WTC11 (cell line): ENCODE measurements around the gene IBA57. TPM values are rescaled to one million over a fixed set of nuclear protein-coding genes. Genes with fewer than 3 reads are reported as not detected.
"Not testable (repeated sequence)": the region's sequence is repeated elsewhere in the genome, so short reads cannot be mapped to it uniquely, and the experiment has no call there.

Experiments
- ATAC-seq: fragments of 200-7000 bp; cut with Tn5 transposase; 2 replicates; pipeline ENCODE4 v1.10.0; 2021; ENCODE audit warnings: mild to moderate bottlenecking, moderate library complexity
- CTCF ChIA-PET: fragments of 300-600 bp; sonication (Branson Sonifier 250); formaldehyde crosslinking; loops from one replicate; lab custom pipeline; 2021; ENCODE audit warnings: antibody characterized with exemption; lab: Charles Lee
- POLR2A ChIA-PET: fragments of 350-600 bp; sonication (Branson Sonifier 250); formaldehyde crosslinking; loops from one replicate; lab custom pipeline; 2021; ENCODE audit warnings: antibody characterized with exemption; lab: Charles Lee
- DNase-seq: peaks from one replicate; pipeline ENCODE4 v3.0.0; 2021; ENCODE audit warnings: low spot score
- H3K27ac Mint-ChIP-seq: 2 replicates; pipeline ENCODE4 v1.8.0; 2021; ENCODE audit warnings: mixed read lengths
- H3K27me3 Mint-ChIP-seq: 2 replicates; pipeline ENCODE4 v1.8.0; 2021; ENCODE audit warnings: low read depth, mild to moderate bottlenecking, moderate library complexity, mixed read lengths
- H3K36me3 Mint-ChIP-seq: 2 replicates; pipeline ENCODE4 v1.8.0; 2021; ENCODE audit warnings: mixed read lengths
- H3K4me1 Mint-ChIP-seq: 2 replicates; pipeline ENCODE4 v1.8.0; 2022; ENCODE audit warnings: mixed read lengths
- H3K4me3 Mint-ChIP-seq: 2 replicates; pipeline ENCODE4 v1.8.0; 2021; ENCODE audit warnings: mild to moderate bottlenecking, moderate library complexity, mixed read lengths
- H3K9me3 Mint-ChIP-seq: 2 replicates; pipeline ENCODE4 v1.8.0; 2021; ENCODE audit warnings: mixed read lengths
- ELF4 ChIP-seq: sonication (generic); formaldehyde crosslinking; IDR thresholded peaks from 2 replicates; pipeline ENCODE4 v1.8.1; 2022; ENCODE audit warnings: low read depth, mild to moderate bottlenecking, moderate library complexity, missing genetic modification reagents
- ESRRA ChIP-seq: sonication (generic); formaldehyde crosslinking; IDR thresholded peaks from 2 replicates; pipeline ENCODE4 v1.8.1; 2022; ENCODE audit warnings: mild to moderate bottlenecking, missing genetic modification reagents, borderline replicate concordance
- FOXJ3 ChIP-seq: sonication (generic); formaldehyde crosslinking; IDR thresholded peaks from 2 replicates; pipeline ENCODE4 v1.9.0; 2021; ENCODE audit warnings: missing genetic modification reagents, mild to moderate bottlenecking, borderline replicate concordance
- GABPB1 ChIP-seq: sonication (generic); formaldehyde crosslinking; IDR thresholded peaks from 2 replicates; pipeline ENCODE4 v1.8.1; 2023; ENCODE audit warnings: mild to moderate bottlenecking, missing genetic modification reagents
- GTF2I ChIP-seq: fragments of 250-450 bp; sonication (Bioruptor Pico); conservative IDR thresholded peaks from 2 replicates; pipeline ENCODE4 v1.4.0; 2021; ENCODE audit warnings: mild to moderate bottlenecking
- MLX ChIP-seq: sonication (generic); formaldehyde crosslinking; IDR thresholded peaks from 2 replicates; pipeline ENCODE4 v1.8.1; 2023; ENCODE audit warnings: mild to moderate bottlenecking, missing genetic modification reagents, moderate library complexity
- MXD4 ChIP-seq: fragments of 250-450 bp; sonication (Bioruptor Pico); IDR thresholded peaks from 2 replicates; pipeline ENCODE4 v1.8.0; 2021; ENCODE audit warnings: mild to moderate bottlenecking, moderate library complexity, borderline replicate concordance
- NFATC4 ChIP-seq: fragments of 250-450 bp; sonication (Bioruptor Pico); IDR thresholded peaks from 2 replicates; pipeline ENCODE4 v1.9.0; 2021; ENCODE audit warnings: mild to moderate bottlenecking
- NR1H2 ChIP-seq: sonication (generic); formaldehyde crosslinking; IDR thresholded peaks from 2 replicates; pipeline ENCODE4 v1.9.0; 2021; ENCODE audit warnings: mild to moderate bottlenecking, moderate library complexity, missing genetic modification reagents
- RORB ChIP-seq: fragments of 250-450 bp; sonication (Bioruptor Pico); IDR thresholded peaks from 2 replicates; pipeline ENCODE4 v1.9.0; 2021; ENCODE audit warnings: mild to moderate bottlenecking
- TEAD1 ChIP-seq: sonication (generic); formaldehyde crosslinking; IDR thresholded peaks from 2 replicates; pipeline ENCODE4 v1.8.0; 2022; ENCODE audit warnings: mild to moderate bottlenecking, missing genetic modification reagents
- TP53 ChIP-seq: sonication (generic); formaldehyde crosslinking; IDR thresholded peaks from 2 replicates; pipeline ENCODE4 v1.8.1; 2023; ENCODE audit warnings: mild to moderate bottlenecking, missing genetic modification reagents
- ZBTB21 ChIP-seq: sonication (generic); formaldehyde crosslinking; IDR thresholded peaks from 2 replicates; pipeline ENCODE4 v1.8.1; 2023; ENCODE audit warnings: mild to moderate bottlenecking, missing genetic modification reagents, borderline replicate concordance
- ZNF121 ChIP-seq: sonication (generic); formaldehyde crosslinking; IDR thresholded peaks from 2 replicates; pipeline ENCODE4 v1.8.0; 2023; ENCODE audit warnings: missing genetic modification reagents
- ZNF671 ChIP-seq: fragments of 250-450 bp; sonication (Bioruptor Pico); IDR thresholded peaks from 2 replicates; pipeline ENCODE4 v1.8.0; 2021; ENCODE audit warnings: mild to moderate bottlenecking
- total RNA-seq: library from RNA; stranded (reverse); gene quantifications from 3 replicates; pipeline ENCODE4 v1.2.3, GENCODE V29; 2021
- TF ChIP-seq, protein P1 (sequence below): fragments of 250-450 bp; sonication (Bioruptor Pico); IDR thresholded peaks from 2 replicates; pipeline ENCODE4 v1.9.0; 2021; ENCODE audit warnings: mild to moderate bottlenecking
- TF ChIP-seq, protein P2 (sequence below): fragments of 250-450 bp; sonication (Bioruptor Pico); IDR thresholded peaks from 2 replicates; pipeline ENCODE4 v1.9.0; 2021; ENCODE audit warnings: moderate library complexity, mild to moderate bottlenecking, inconsistent platforms, borderline replicate concordance
- TF ChIP-seq, protein P3 (sequence below): sonication (generic); formaldehyde crosslinking; IDR thresholded peaks from 2 replicates; pipeline ENCODE4 v1.8.1; 2023; ENCODE audit warnings: mild to moderate bottlenecking, missing genetic modification reagents, moderate library complexity
- TF ChIP-seq, protein P4 (sequence below): fragments of 250-450 bp; sonication (Bioruptor Pico); IDR thresholded peaks from 2 replicates; pipeline ENCODE4 v2.1.2; 2022; ENCODE audit warnings: mild to moderate bottlenecking, moderate library complexity
- TF ChIP-seq, protein P5 (sequence below): fragments of 250-450 bp; sonication (Bioruptor Pico); conservative IDR thresholded peaks from 2 replicates; pipeline ENCODE4 v1.9.0; 2021; ENCODE audit warnings: mild to moderate bottlenecking
- TF ChIP-seq, protein P6 (sequence below): fragments of 250-450 bp; sonication (Bioruptor Pico); IDR thresholded peaks from 2 replicates; pipeline ENCODE4 v1.9.0; 2021; ENCODE audit warnings: mild to moderate bottlenecking

The IBA57 gene
- total RNA-seq, 1 experiment from 2014 or later: 11.4 TPM

- CTCF ChIA-PET: interaction anchor here (1.4 kb wide), 1 partner anchor 9 kb away, joined by 8 read pairs; no protein-coding TSS in a partner anchor
- H3K27ac Mint-ChIP-seq, DNase-seq, H3K4me3 Mint-ChIP-seq, POLR2A ChIA-PET, H3K27me3 Mint-ChIP-seq, ATAC-seq, H3K9me3 Mint-ChIP-seq, H3K4me1 Mint-ChIP-seq: not testable (repeated sequence)
- H3K36me3 Mint-ChIP-seq: peaks cover 82% of the 10 kb centered on the region
- peak; percentile 50; the same call in 1 of the 2 replicates for TF ChIP-seq ZNF121 (CRISPR knock-in tag)
These were observed 62.5 kb downstream of the IBA57 start for GRCh38 chr1:228228147-228228546.

- no peak overlapping the region for H3K4me3 Mint-ChIP-seq
- ChIA-PET POLR2A (no interaction called here), CTCF (no interaction called here)
- peaks cover 80% of the 10 kb centered on the region for H3K36me3 Mint-ChIP-seq
- DNase-seq (no peak), ATAC-seq (no peak)
- peaks cover 7% of the 10 kb centered on the region for H3K9me3 Mint-ChIP-seq
- TF ChIP-seq, protein P1, sequence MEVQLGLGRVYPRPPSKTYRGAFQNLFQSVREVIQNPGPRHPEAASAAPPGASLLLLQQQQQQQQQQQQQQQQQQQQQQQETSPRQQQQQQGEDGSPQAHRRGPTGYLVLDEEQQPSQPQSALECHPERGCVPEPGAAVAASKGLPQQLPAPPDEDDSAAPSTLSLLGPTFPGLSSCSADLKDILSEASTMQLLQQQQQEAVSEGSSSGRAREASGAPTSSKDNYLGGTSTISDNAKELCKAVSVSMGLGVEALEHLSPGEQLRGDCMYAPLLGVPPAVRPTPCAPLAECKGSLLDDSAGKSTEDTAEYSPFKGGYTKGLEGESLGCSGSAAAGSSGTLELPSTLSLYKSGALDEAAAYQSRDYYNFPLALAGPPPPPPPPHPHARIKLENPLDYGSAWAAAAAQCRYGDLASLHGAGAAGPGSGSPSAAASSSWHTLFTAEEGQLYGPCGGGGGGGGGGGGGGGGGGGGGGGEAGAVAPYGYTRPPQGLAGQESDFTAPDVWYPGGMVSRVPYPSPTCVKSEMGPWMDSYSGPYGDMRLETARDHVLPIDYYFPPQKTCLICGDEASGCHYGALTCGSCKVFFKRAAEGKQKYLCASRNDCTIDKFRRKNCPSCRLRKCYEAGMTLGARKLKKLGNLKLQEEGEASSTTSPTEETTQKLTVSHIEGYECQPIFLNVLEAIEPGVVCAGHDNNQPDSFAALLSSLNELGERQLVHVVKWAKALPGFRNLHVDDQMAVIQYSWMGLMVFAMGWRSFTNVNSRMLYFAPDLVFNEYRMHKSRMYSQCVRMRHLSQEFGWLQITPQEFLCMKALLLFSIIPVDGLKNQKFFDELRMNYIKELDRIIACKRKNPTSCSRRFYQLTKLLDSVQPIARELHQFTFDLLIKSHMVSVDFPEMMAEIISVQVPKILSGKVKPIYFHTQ (CRISPR knock-in tag): no peak
- TF ChIP-seq, protein P2, sequence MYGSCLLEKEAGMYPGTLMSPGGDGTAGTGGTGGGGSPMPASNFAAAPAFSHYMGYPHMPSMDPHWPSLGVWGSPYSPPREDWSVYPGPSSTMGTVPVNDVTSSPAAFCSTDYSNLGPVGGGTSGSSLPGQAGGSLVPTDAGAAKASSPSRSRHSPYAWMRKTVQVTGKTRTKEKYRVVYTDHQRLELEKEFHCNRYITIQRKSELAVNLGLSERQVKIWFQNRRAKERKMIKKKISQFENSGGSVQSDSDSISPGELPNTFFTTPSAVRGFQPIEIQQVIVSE (CRISPR knock-in tag): no peak
- TF ChIP-seq TP53 (no peak), ZNF671 (CRISPR knock-in tag) (no peak), MLX (no peak), ESRRA (no peak)
- TF ChIP-seq, protein P3, sequence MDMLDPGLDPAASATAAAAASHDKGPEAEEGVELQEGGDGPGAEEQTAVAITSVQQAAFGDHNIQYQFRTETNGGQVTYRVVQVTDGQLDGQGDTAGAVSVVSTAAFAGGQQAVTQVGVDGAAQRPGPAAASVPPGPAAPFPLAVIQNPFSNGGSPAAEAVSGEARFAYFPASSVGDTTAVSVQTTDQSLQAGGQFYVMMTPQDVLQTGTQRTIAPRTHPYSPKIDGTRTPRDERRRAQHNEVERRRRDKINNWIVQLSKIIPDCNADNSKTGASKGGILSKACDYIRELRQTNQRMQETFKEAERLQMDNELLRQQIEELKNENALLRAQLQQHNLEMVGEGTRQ (CRISPR knock-in tag): no peak
- H3K4me1 Mint-ChIP-seq: no peaks in the 10 kb centered on the region
- H3K27me3 Mint-ChIP-seq: no peaks in the 10 kb centered on the region
- H3K27ac Mint-ChIP-seq: no peak overlapping the region
These were observed 63.0 kb downstream of the IBA57 start for GRCh38 chr1:228228601-228229074.

DNA sequence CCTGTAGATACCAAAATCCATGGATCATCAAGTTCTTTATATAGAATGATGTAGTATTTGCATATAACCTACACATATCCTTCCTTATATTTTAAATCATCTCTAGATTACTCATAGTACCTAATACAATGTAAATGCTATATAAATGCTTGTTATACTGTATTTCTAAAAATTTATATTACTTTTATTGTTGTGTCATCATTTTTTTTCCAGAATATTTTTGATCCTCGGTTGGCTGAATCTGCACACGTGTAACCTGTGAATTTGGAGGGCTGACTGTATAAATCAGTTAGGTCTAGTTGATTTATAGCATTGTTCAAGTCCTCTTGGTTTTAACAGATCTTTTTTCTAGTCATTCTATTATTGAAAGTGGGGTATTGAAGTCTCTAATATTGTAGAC is 65.6 kb downstream of the IBA57 start:
- CTCF ChIA-PET: no interaction called here
- POLR2A ChIA-PET: no interaction called here
- DNase-seq: no peak
- Mint-ChIP-seq H3K9me3 (no peaks in the 10 kb centered on the region), H3K4me3 (no peak overlapping the region)
- TF ChIP-seq ELF4 (no peak), GTF2I (CRISPR knock-in tag) (no peak), RORB (CRISPR knock-in tag) (no peak), NR1H2 (no peak), NFATC4 (CRISPR knock-in tag) (no peak), GABPB1 (CRISPR knock-in tag) (no peak), MXD4 (CRISPR knock-in tag) (no peak), FOXJ3 (CRISPR knock-in tag) (no peak), ZBTB21 (no peak), TEAD1 (CRISPR knock-in tag) (no peak)
- TF ChIP-seq, protein P4, sequence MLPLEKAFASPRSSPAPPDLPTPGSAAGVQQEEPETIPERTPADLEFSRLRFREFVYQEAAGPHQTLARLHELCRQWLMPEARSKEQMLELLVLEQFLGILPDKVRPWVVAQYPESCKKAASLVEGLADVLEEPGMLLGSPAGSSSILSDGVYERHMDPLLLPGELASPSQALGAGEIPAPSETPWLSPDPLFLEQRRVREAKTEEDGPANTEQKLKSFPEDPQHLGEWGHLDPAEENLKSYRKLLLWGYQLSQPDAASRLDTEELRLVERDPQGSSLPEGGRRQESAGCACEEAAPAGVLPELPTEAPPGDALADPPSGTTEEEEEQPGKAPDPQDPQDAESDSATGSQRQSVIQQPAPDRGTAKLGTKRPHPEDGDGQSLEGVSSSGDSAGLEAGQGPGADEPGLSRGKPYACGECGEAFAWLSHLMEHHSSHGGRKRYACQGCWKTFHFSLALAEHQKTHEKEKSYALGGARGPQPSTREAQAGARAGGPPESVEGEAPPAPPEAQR (CRISPR knock-in tag): no peak
- TF ChIP-seq, protein P2 (CRISPR knock-in tag): no peak
- TF ChIP-seq, protein P5, sequence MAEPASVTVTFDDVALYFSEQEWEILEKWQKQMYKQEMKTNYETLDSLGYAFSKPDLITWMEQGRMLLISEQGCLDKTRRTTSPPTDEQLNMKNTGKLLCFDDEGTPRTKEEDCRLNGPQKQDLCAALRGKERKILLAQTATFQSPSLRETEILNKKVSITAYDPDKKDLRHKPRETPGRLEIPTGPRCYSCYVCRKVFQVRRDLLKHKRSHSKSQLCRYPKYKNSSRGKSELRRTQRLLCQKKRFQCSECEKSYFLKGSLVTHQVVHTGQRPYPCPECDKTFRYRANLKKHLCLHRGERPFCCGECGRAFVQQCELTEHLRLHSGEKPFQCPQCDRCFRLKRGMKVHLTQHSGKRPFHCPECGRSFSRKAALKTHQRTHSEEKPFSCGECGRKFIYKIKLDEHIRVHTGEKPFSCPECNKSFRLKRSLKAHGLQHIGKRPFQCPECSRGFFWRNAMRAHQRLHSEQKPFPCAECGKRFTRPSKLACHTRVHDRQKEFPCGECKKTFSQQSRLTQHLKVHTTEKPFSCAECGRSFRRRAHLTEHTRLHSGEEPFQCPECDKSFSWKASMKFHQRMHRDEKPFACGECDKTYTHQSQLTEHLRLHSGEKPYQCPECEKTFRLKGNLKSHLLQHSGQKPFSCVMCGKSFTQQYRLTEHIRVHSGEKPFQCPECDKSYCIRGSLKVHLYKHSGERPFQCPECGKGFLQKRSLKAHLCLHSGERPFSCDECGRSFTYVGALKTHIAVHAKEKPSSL (CRISPR knock-in tag): no peak
- TF ChIP-seq, protein P6, sequence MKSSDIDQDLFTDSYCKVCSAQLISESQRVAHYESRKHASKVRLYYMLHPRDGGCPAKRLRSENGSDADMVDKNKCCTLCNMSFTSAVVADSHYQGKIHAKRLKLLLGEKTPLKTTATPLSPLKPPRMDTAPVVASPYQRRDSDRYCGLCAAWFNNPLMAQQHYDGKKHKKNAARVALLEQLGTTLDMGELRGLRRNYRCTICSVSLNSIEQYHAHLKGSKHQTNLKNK (CRISPR knock-in tag): no peak
- TF ChIP-seq, all 79 proteins: peak for 0
- Mint-ChIP-seq H3K27ac (no peak overlapping the region), H3K4me1 (no peaks in the 10 kb centered on the region), H3K27me3 (no peaks in the 10 kb centered on the region), H3K36me3 (peaks cover 63% of the 10 kb centered on the region)
- no peak for ATAC-seq
